22Rv1 (cell line): ENCODE results near the gene MIA3.

Experiments used
- CTCF ChIP-seq: fragments of 450-650 bp; IDR thresholded peaks from 2 replicates; pipeline ENCODE4 v1.5.1; 2017; ENCODE audit warnings: mild to moderate bottlenecking
- ZFX ChIP-seq: fragments of 450-650 bp; IDR thresholded peaks from 2 replicates; pipeline ENCODE4 v1.6.1; 2017; ENCODE audit warnings: antibody characterized with exemption, borderline replicate concordance

GRCh38 chr1:222706815-222707214 is 88.9 kb downstream of the MIA3 start:
- TF ChIP-seq CTCF (no peak; the same call in 1 of the 2 replicates), ZFX (no peak)
